ENCODE measurements around the gene ALPL. TPM values are rescaled to one million over a fixed set of nuclear protein-coding genes. Genes with fewer than 3 reads are reported as not detected.

Gene ALPL
- total and polyA plus RNA-seq, 2 donors = 0.90 to 3.8 TPM

- Histone ChIP-seq H3K27ac (ENCODE audit: low read depth in 1 of 2, low read length in 1 of 2) (no peak overlapping the region), H3K4me3 (ENCODE audit: low read length in 2 of 2) (no peak overlapping the region)
- 69% methylated on average over 7 of the region's 7 CpGs for WGBS
Observed at GRCh38 chr1:21619375-21619947, 110.2 kb downstream of the ALPL start.

GRCh38 chr1:21620011-21620410 is 110.8 kb downstream of the ALPL start:
- H3K4me3 ChIP-seq (ENCODE audit: low read length in 2 of 2) = no peak overlapping the region

More at GRCh38 chr1:21619375-21619947, 110.2 kb downstream of the ALPL start:
- Histone ChIP-seq H3K4me1 (ENCODE audit: control insufficient read depth in 2 of 2, insufficient read depth in 2 of 2, low read length in 2 of 2) (peaks cover 2 to 30% of the 10 kb centered on the region in 2 donors), H3K9me3 (ENCODE audit: control insufficient read depth in 2 of 2, insufficient read depth in 1 of 2, low read length in 1 of 2) (no peaks in the 10 kb centered on the region), H3K27me3 (ENCODE audit: control insufficient read depth in 2 of 2, insufficient read depth in 1 of 2, low read length in 1 of 2) (peaks cover 15 to 61% of the 10 kb centered on the region in 2 donors), H3K36me3 (ENCODE audit: control insufficient read depth in 2 of 2, insufficient read depth in 2 of 2, low read length in 1 of 2) (no peaks in the 10 kb centered on the region)
- DNase-seq (ENCODE audit: low read depth in 6 of 9, low spot score in 9 of 9) = no peak

GRCh38 chr1:21620496-21620895 is 111.3 kb downstream of the ALPL start:
- no peaks in the 10 kb centered on the region for H3K9me3 ChIP-seq (ENCODE audit: control insufficient read depth in 2 of 2, insufficient read depth in 1 of 2, low read length in 1 of 2)
- no peaks in the 10 kb centered on the region for H3K36me3 ChIP-seq (ENCODE audit: control insufficient read depth in 2 of 2, insufficient read depth in 2 of 2, low read length in 1 of 2)
- peaks cover 2 to 35% of the 10 kb centered on the region in 2 donors for H3K4me1 ChIP-seq (ENCODE audit: control insufficient read depth in 2 of 2, insufficient read depth in 2 of 2, low read length in 2 of 2)
- no peak overlapping the region for H3K27ac ChIP-seq (ENCODE audit: low read depth in 1 of 2, low read length in 1 of 2)
- no peak overlapping the region for H3K4me3 ChIP-seq (ENCODE audit: low read length in 2 of 2)
- no peak for DNase-seq (ENCODE audit: low read depth in 6 of 9, low spot score in 9 of 9)
- H3K27me3 ChIP-seq (ENCODE audit: control insufficient read depth in 2 of 2, insufficient read depth in 1 of 2, low read length in 1 of 2) = peaks cover 15 to 62% of the 10 kb centered on the region in 2 donors
- WGBS = 65% methylated on average over 16 of the region's 16 CpGs

More at GRCh38 chr1:21620011-21620410, 110.8 kb downstream of the ALPL start:
- DNase-seq (ENCODE audit: low read depth in 6 of 9, low spot score in 9 of 9) = no peak
- H3K36me3 ChIP-seq (ENCODE audit: control insufficient read depth in 2 of 2, insufficient read depth in 2 of 2, low read length in 1 of 2) = no peaks in the 10 kb centered on the region
- H3K4me1 ChIP-seq (ENCODE audit: control insufficient read depth in 2 of 2, insufficient read depth in 2 of 2, low read length in 2 of 2) = peaks cover 2 to 32% of the 10 kb centered on the region in 2 donors
- H3K9me3 ChIP-seq (ENCODE audit: control insufficient read depth in 2 of 2, insufficient read depth in 1 of 2, low read length in 1 of 2) = no peaks in the 10 kb centered on the region
- H3K27ac ChIP-seq (ENCODE audit: low read depth in 1 of 2, low read length in 1 of 2) = no peak overlapping the region
- peaks cover 15 to 62% of the 10 kb centered on the region in 2 donors for H3K27me3 ChIP-seq (ENCODE audit: control insufficient read depth in 2 of 2, insufficient read depth in 1 of 2, low read length in 1 of 2)
- whole genome bisulfite sequencing = 78% methylated on average over 12 of the region's 12 CpGs

GRCh38 chr1:21621051-21621450 is 111.8 kb downstream of the ALPL start:
- peaks cover 15 to 62% of the 10 kb centered on the region in 2 donors for H3K27me3 ChIP-seq (ENCODE audit: control insufficient read depth in 2 of 2, insufficient read depth in 1 of 2, low read length in 1 of 2)
- no peak overlapping the region for H3K27ac ChIP-seq (ENCODE audit: low read depth in 1 of 2, low read length in 1 of 2)

GRCh38 chr1:21621761-21622436 is 112.7 kb downstream of the ALPL start:
- no peaks in the 10 kb centered on the region for H3K9me3 ChIP-seq (ENCODE audit: control insufficient read depth in 2 of 2, insufficient read depth in 1 of 2, low read length in 1 of 2)
- DNase-seq (ENCODE audit: low read depth in 6 of 9, low spot score in 9 of 9) = no peak
- H3K4me1 ChIP-seq (ENCODE audit: control insufficient read depth in 2 of 2, insufficient read depth in 2 of 2, low read length in 2 of 2) = peaks cover 2 to 46% of the 10 kb centered on the region in 2 donors
- WGBS = 42% methylated on average over 39 of the region's 39 CpGs
- H3K4me3 ChIP-seq (ENCODE audit: low read length in 2 of 2) = peak overlapping the region; percentile 14 to 34
- H3K27me3 ChIP-seq (ENCODE audit: control insufficient read depth in 2 of 2, insufficient read depth in 1 of 2, low read length in 1 of 2) = peaks cover 15 to 62% of the 10 kb centered on the region in 2 donors
- no peaks in the 10 kb centered on the region for H3K36me3 ChIP-seq (ENCODE audit: control insufficient read depth in 2 of 2, insufficient read depth in 2 of 2, low read length in 1 of 2)
- H3K27ac ChIP-seq (ENCODE audit: low read depth in 1 of 2, low read length in 1 of 2) = no peak overlapping the region

More at GRCh38 chr1:21621051-21621450, 111.8 kb downstream of the ALPL start:
- 89% methylated on average over 7 of the region's 7 CpGs for WGBS
- no peak for DNase-seq (ENCODE audit: low read depth in 6 of 9, low spot score in 9 of 9)
- Histone ChIP-seq H3K36me3 (ENCODE audit: control insufficient read depth in 2 of 2, insufficient read depth in 2 of 2, low read length in 1 of 2) (no peaks in the 10 kb centered on the region), H3K4me1 (ENCODE audit: control insufficient read depth in 2 of 2, insufficient read depth in 2 of 2, low read length in 2 of 2) (peaks cover 2 to 37% of the 10 kb centered on the region in 2 donors), H3K4me3 (ENCODE audit: low read length in 2 of 2) (no peak overlapping the region), H3K9me3 (ENCODE audit: control insufficient read depth in 2 of 2, insufficient read depth in 1 of 2, low read length in 1 of 2) (no peaks in the 10 kb centered on the region)

GRCh38 chr1:21622466-21623315 is 113.5 kb downstream of the ALPL start:
- peak overlapping the region in 1 of 2 donors; percentile 40 for H3K27ac ChIP-seq (ENCODE audit: low read depth in 1 of 2, low read length in 1 of 2)
- H3K36me3 ChIP-seq (ENCODE audit: control insufficient read depth in 2 of 2, insufficient read depth in 2 of 2, low read length in 1 of 2) = no peaks in the 10 kb centered on the region
- H3K4me3 ChIP-seq (ENCODE audit: low read length in 2 of 2) = peak overlapping the region in 1 of 2 donors; percentile 34
- no peaks in the 10 kb centered on the region for H3K9me3 ChIP-seq (ENCODE audit: control insufficient read depth in 2 of 2, insufficient read depth in 1 of 2, low read length in 1 of 2)
- DNase-seq (ENCODE audit: low read depth in 6 of 9, low spot score in 9 of 9) = peak in 3 of 9 donors; percentile 39 to 51 (median 45)
- 12% methylated on average over 62 of the region's 62 CpGs for WGBS
- peaks cover 15 to 56% of the 10 kb centered on the region in 2 donors for H3K27me3 ChIP-seq (ENCODE audit: control insufficient read depth in 2 of 2, insufficient read depth in 1 of 2, low read length in 1 of 2)
- peaks cover 2 to 50% of the 10 kb centered on the region in 2 donors for H3K4me1 ChIP-seq (ENCODE audit: control insufficient read depth in 2 of 2, insufficient read depth in 2 of 2, low read length in 2 of 2)

GRCh38 chr1:21623410-21623961 is 114.3 kb downstream of the ALPL start:
- H3K27ac ChIP-seq (ENCODE audit: low read depth in 1 of 2, low read length in 1 of 2) = no peak overlapping the region
- peaks cover 15 to 51% of the 10 kb centered on the region in 2 donors for H3K27me3 ChIP-seq (ENCODE audit: control insufficient read depth in 2 of 2, insufficient read depth in 1 of 2, low read length in 1 of 2)
- no peaks in the 10 kb centered on the region for H3K9me3 ChIP-seq (ENCODE audit: control insufficient read depth in 2 of 2, insufficient read depth in 1 of 2, low read length in 1 of 2)
- H3K4me3 ChIP-seq (ENCODE audit: low read length in 2 of 2) = no peak overlapping the region
- WGBS = 85% methylated on average over 10 of the region's 10 CpGs
- H3K4me1 ChIP-seq (ENCODE audit: control insufficient read depth in 2 of 2, insufficient read depth in 2 of 2, low read length in 2 of 2) = peaks cover 2 to 47% of the 10 kb centered on the region in 2 donors
- no peaks in the 10 kb centered on the region for H3K36me3 ChIP-seq (ENCODE audit: control insufficient read depth in 2 of 2, insufficient read depth in 2 of 2, low read length in 1 of 2)
- no peak for DNase-seq (ENCODE audit: low read depth in 6 of 9, low spot score in 9 of 9)

- WGBS = 92% methylated on average over 11 of the region's 11 CpGs
- Histone ChIP-seq H3K4me1 (ENCODE audit: control insufficient read depth in 2 of 2, insufficient read depth in 2 of 2, low read length in 2 of 2) (peaks cover 2 to 42% of the 10 kb centered on the region in 2 donors), H3K27me3 (ENCODE audit: control insufficient read depth in 2 of 2, insufficient read depth in 1 of 2, low read length in 1 of 2) (peaks cover 15 to 46% of the 10 kb centered on the region in 2 donors)
Observed at GRCh38 chr1:21624571-21625389, 115.6 kb downstream of the ALPL start.

More at GRCh38 chr1:21624571-21625389, 115.6 kb downstream of the ALPL start:
- Histone ChIP-seq H3K9me3 (ENCODE audit: control insufficient read depth in 2 of 2, insufficient read depth in 1 of 2, low read length in 1 of 2) (no peaks in the 10 kb centered on the region), H3K36me3 (ENCODE audit: control insufficient read depth in 2 of 2, insufficient read depth in 2 of 2, low read length in 1 of 2) (no peaks in the 10 kb centered on the region), H3K27ac (ENCODE audit: low read depth in 1 of 2, low read length in 1 of 2) (no peak overlapping the region), H3K4me3 (ENCODE audit: low read length in 2 of 2) (no peak overlapping the region)
- DNase-seq (ENCODE audit: low read depth in 6 of 9, low spot score in 9 of 9) = no peak
